GM21515 (cell line): ENCODE results near the gene CAPN2.

Experiments used
- ATAC-seq: cut with Tn5 transposase; IDR thresholded peaks from one replicate; pipeline ENCODE4 v1.9.1; 2021; ENCODE audit not compliant: unreplicated experiment

The CAPN2 gene

GRCh38 chr1:223824712-223825111 lies 112.4 kb downstream of the CAPN2 start:
- ATAC-seq = no peak
